GM13976 (cell line): Measurements from ENCODE around the gene MRPS35.
"Not testable (repeated sequence)": the region's sequence is repeated elsewhere in the genome, so short reads cannot be mapped to it uniquely, and the experiment has no call there.

Source experiments
- DNase-seq: peaks from one replicate; pipeline ENCODE4 v3.0.0; 2012; ENCODE audit warnings: low spot score
- in situ Hi-C: fragments of 300-500 bp; cut with MboI; formaldehyde crosslinking; loops from one replicate; pipeline ENCODE4 v1.12.0; 2022; ENCODE audit warnings: low sequenced_read_pairs, mixed read lengths, inconsistent platforms; ENCODE audit not compliant: unreplicated experiment
- TF ChIP-seq, protein P1 (sequence below): IDR thresholded peaks from 2 replicates; pipeline ENCODE4 v1.5.1; 2012; ENCODE audit warnings: borderline replicate concordance, mild to moderate bottlenecking; ENCODE audit not compliant: insufficient read depth; ENCODE audit errors: extremely low read depth, missing control alignments, control extremely low read depth

MRPS35 gene

GRCh38 chr12:27743601-27744000, 33.0 kb downstream of the MRPS35 start:
- DNase-seq, result no peak
- in situ Hi-C loops, result loop anchor here (25.0 kb wide), 1 partner anchor 1144 kb away; no protein-coding TSS in a partner anchor
- TF ChIP-seq, protein P1, sequence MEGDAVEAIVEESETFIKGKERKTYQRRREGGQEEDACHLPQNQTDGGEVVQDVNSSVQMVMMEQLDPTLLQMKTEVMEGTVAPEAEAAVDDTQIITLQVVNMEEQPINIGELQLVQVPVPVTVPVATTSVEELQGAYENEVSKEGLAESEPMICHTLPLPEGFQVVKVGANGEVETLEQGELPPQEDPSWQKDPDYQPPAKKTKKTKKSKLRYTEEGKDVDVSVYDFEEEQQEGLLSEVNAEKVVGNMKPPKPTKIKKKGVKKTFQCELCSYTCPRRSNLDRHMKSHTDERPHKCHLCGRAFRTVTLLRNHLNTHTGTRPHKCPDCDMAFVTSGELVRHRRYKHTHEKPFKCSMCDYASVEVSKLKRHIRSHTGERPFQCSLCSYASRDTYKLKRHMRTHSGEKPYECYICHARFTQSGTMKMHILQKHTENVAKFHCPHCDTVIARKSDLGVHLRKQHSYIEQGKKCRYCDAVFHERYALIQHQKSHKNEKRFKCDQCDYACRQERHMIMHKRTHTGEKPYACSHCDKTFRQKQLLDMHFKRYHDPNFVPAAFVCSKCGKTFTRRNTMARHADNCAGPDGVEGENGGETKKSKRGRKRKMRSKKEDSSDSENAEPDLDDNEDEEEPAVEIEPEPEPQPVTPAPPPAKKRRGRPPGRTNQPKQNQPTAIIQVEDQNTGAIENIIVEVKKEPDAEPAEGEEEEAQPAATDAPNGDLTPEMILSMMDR, result no peak

DNA sequence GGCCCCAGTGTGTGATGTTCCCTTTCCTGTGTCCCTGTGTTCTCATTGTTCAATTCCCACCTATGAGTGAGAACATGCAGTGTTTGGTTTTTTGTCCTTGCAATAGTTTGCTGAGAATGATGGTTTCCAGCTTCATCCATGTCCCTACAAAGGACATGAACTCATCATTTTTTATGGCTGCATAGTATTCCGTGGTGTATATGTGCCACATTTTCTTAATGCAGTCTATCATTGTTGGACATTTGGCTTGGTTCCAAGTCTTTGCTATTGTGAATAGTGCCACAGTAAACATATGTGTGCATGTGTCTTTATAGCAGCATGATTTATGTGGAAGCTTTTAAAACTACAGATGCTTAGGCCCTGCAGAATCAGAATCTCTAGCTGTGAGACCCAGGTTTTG, 35.1 kb downstream of the MRPS35 start:
- not testable (repeated sequence) for DNase-seq
- in situ Hi-C loops, result loop anchor here (25.0 kb wide), 1 partner anchor 1142 kb away; no protein-coding TSS in a partner anchor

GRCh38 chr12:27747111-27747820, 36.6 kb downstream of the MRPS35 start:
- TF ChIP-seq, protein P1, result no peak
- DNase-seq, result no peak
- in situ Hi-C loops, result loop anchor here (25.0 kb wide), 1 partner anchor 1140 kb away; no protein-coding TSS in a partner anchor

DNA sequence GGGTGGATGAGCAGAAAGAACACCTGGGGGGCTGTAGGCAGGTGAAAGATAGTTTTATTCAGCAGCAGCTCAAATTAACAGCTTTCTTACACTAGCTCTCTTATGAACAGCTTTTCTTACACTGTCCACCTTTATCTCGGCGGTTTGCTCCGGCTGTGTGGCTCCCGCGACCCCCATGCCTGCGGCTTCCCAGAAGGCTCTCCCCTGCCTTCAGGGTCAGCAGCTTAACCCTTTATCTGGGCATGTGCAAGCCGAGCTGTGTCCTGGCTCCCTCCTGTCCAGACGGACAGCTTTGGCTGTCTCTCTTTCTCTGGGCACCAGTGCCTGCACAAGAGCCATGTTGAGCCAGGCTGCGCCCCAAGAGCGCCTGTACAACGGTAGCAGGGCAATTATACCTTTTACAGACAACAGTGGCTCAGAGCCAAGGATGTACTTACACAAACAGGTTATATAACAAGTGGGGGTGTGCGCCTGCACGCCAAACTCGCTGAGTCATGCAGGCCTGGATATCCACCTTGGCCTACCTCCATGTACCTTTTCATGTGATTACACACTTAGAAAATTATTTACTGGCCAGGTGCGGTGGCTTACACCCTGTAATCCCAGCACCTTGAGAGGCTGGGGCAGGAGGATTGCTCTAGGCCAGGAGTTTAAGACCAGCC, 40.9 kb downstream of the MRPS35 start:
- no peak for DNase-seq
- in situ Hi-C loops, result no loop called here
- TF ChIP-seq, protein P1, result no peak

DNA sequence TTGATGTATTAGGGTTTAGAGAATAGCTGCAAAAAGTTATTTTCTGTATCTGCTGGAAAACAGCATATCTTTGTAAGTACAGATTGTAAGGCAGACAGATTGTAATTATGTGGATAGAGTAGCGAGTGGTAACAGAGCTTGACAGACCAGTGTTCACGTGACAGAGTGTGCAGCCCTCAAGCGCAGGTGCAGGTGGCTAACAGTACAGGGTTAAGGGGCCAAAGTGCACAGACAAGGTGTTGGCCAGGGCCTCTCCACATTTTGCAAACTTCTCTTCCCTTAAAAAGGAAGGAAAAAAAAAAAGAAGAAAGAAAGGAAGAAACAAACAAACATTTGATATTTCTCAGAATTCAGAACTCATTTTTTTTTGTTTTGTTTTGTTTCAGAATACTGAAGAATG, 44.2 kb downstream of the MRPS35 start:
- TF ChIP-seq, protein P1, result no peak
- no peak for DNase-seq
- in situ Hi-C loops, result no loop called here

DNA sequence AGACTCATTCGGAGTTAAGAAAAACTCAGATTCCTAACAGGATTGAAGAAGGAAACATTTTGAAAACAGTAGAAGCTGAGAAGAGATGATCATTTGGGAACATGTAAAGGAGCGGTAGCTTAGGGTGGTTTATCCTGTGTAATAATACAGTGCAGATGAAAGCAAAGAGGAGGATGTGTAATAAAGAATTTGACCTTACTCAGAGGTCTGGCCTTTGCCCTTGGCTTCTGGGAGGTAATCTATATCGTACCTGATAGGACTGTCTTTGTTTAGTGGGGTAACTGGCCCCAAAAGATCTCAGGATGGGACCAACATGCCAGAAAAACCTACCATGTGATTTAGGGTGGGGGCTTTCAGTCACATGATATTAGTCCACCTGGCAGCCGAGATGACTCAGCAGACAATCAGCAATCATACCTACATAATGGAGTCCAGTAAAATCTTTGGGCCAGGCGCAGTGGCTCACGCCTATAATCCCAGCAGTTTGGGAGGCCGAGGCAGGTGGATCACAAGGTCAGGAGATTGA, 46.1 kb downstream of the MRPS35 start:
- in situ Hi-C loops, result no loop called here
- TF ChIP-seq, protein P1, result no peak
- no peak for DNase-seq

DNA sequence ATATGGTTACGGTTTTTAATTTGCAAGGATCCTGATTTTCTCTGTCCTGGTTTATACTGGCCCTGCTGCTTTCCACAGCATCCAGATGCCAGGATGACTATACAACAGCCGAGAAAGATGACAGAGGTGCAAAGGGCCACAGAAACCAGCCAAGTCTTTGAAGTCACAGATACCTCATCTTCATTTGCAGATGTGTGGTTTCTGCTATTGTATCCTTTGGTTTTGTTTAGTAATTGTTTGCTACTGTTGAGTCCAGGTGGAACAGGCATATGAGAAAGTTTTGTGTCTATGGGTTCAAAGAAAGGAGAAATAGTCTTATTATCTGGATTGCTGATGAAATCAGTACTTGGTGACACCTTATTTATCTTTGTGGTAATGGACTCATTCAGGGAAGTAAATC, 52.1 kb downstream of the MRPS35 start:
- peak; percentile 31 for DNase-seq
- TF ChIP-seq, protein P1, result no peak
- in situ Hi-C loops, result no loop called here
